Left cardiac atrium (tissue), 4 donors: Measurements from ENCODE around the gene CYLD. TPM values are rescaled to one million over a fixed set of nuclear protein-coding genes. Genes with fewer than 3 reads are reported as not detected.

ENCODE experiments used
- ATAC-seq, 2 donors: fragments of 200-7000 bp; cut with Tn5 transposase; one replicate each; pipeline ENCODE4 v1.9.1; 2020; ENCODE audit warnings: mild to moderate bottlenecking in 2 of 2, moderate library complexity in 2 of 2
- DNase-seq: peaks from one replicate; pipeline ENCODE4 v3.0.0-alpha.2; 2020
- intact Hi-C, 2 donors: fragments of 100-400 bp; cut with DNase I; formaldehyde crosslinking; loops; one replicate each; pipeline versions ENCODE4 v1.14.1 to v1.15.1; 2022 to 2023
- long read RNA-seq: library from polyadenylated mRNA; unstranded; transcript quantifications from one replicate; pipeline ENCODE4 v2.0.0, GENCODE V29; 2021
- total RNA-seq, 2 donors: library from RNA; stranded (reverse); fragmentation: NEBNext Ultra II Directional; extraction: Animal tissue kit (Norgen Biotek cat#: 25700); gene quantifications; one replicate each; pipeline ENCODE4 v1.2.1, GENCODE V29; 2021
- donor health status: DM: no; HTN: yes; CAD: no.
- donor health status: DM: no; HTN: yes; CAD: no; lungs with severe emphysema.
- donor health status: DM: yes; HTN: yes; CAD: no.
- donor health status: Dilated cardiomyopathy.

The CYLD gene
- total RNA-seq, result 10 to 100 TPM; 26.7 to 29.6 TPM
- long read RNA-seq, transcript CYLD-214 (18 exons, 3,513 nt), result major isoform, 6 of 20 reads
- long read RNA-seq, partial matches to known transcripts, result 9 of 20 reads
- long read RNA-seq, other reads (novel, unspliced or antisense), result 5 of 20 reads

- ATAC-seq (peak; percentile 97 to 99), DNase-seq (peak; percentile 100)
- intact Hi-C loops, result no loop called here
These were observed at the start of gene CYLD for GRCh38 chr16:50741781-50742575. Gene CYLD (plus strand): TSS chr16:50742086. CDS start chr16:50749699, 7,613 bp downstream.

- no peak for ATAC-seq
- intact Hi-C loops, result no loop called here
- DNase-seq, result no peak
These were observed 49.3 kb upstream of the CYLD start for GRCh38 chr16:50692644-50692998.

- DNase-seq, result no peak
These were observed 48.7 kb upstream of the CYLD start, which contains the start of gene NOD2 for GRCh38 chr16:50692999-50693781. Gene NOD2 (plus strand): TSS chr16:50693606. CDS start chr16:50699496, 5,890 bp downstream.

GRCh38 chr16:50694206-50694605, 47.7 kb upstream of the CYLD start:
- intact Hi-C loops, result no loop called here
- ATAC-seq (no peak), DNase-seq (no peak)

More at GRCh38 chr16:50692999-50693781, 48.7 kb upstream of the CYLD start, which contains the start of gene NOD2:
- intact Hi-C loops, result no loop called here
- peak; percentile 53 to 56 for ATAC-seq

GRCh38 chr16:50695017-50696000, 46.6 kb upstream of the CYLD start:
- DNase-seq (peak; percentile 47), ATAC-seq (peak in 1 of 2 donors; percentile 56)
- intact Hi-C loops, result no loop called here

- intact Hi-C loops, result no loop called here
- ATAC-seq (no peak), DNase-seq (no peak)
These were observed 45.8 kb upstream of the CYLD start for GRCh38 chr16:50696126-50696525.

GRCh38 chr16:50696575-50697420, 45.1 kb upstream of the CYLD start:
- peak; percentile 34 to 85 for ATAC-seq
- intact Hi-C loops, result no loop called here
- peak; percentile 86 for DNase-seq

GRCh38 chr16:50697421-50697715, 44.5 kb upstream of the CYLD start:
- DNase-seq (no peak), ATAC-seq (no peak)
- intact Hi-C loops, result no loop called here

- no peak for DNase-seq
- ATAC-seq, result peak; percentile 59 to 62
- intact Hi-C loops, result no loop called here
These were observed 43.8 kb upstream of the CYLD start for GRCh38 chr16:50697881-50698767.

GRCh38 chr16:50699326-50700159, 42.3 kb upstream of the CYLD start:
- intact Hi-C loops, result no loop called here
- ATAC-seq (peak in 1 of 2 donors; percentile 43), DNase-seq (no peak)

GRCh38 chr16:50702725-50703124, 39.2 kb upstream of the CYLD start:
- no peak for ATAC-seq
- DNase-seq, result no peak
- intact Hi-C loops, result no loop called here

GRCh38 chr16:50704245-50704644, 37.6 kb upstream of the CYLD start:
- ATAC-seq (no peak), DNase-seq (no peak)
- intact Hi-C loops, result no loop called here

- intact Hi-C loops, result no loop called here
- no peak for DNase-seq
- no peak for ATAC-seq
These were observed 36.3 kb upstream of the CYLD start for GRCh38 chr16:50705436-50706110.

GRCh38 chr16:50706250-50706649, 35.6 kb upstream of the CYLD start:
- ATAC-seq, result no peak
- no peak for DNase-seq
- intact Hi-C loops, result no loop called here

GRCh38 chr16:50708373-50709060, 33.4 kb upstream of the CYLD start:
- peak in 1 of 2 donors; percentile 38 for ATAC-seq
- no peak for DNase-seq
- intact Hi-C loops, result no loop called here
